Activated naive CD4-positive, alpha-beta T cell treated with anti-CD3 and anti-CD28 coated beads, Interleukin-2, amount 50 U/mL, for 16 hours (primary cell): ENCODE results near the gene ACVRL1.

Source experiments
- DNase-seq: peaks from one replicate; pipeline ENCODE4 v3.0.0-alpha.2; 2020

The ACVRL1 gene

DNA sequence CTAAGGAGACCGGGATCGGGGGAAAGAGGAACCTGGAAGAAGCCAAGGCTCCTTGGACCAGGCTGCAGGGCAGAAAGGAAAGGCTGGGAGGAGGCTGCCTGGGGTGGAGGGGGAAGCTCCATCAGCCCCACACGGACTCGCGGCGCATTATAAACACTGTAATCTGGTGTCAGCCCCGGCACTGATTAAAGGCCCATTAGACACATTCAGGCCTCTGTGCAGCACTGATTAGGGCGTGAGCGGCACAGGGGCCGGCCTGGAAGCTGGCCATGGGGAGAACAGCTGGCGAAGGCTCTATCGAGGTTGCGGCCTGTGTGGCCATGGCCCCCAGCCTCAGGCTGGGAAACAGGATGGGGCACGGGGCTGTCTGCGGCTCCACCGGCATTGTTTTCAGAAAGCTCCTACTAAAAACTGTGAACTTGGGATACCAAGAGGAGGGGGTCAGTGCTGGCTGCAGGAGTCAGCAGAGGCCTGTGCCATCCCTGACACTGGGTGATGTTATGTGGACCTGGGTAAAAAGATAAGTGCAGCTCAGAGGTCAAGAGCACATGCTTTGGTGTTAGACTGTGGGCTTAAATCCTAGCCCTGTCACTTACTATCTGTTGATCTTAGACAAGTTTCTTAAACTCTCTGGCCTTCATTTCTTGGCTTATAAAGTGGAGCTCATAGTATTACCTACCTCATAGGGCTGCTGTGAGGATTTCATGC is 10.6 kb downstream of the ACVRL1 start:
- DNase-seq, result no peak

DNA sequence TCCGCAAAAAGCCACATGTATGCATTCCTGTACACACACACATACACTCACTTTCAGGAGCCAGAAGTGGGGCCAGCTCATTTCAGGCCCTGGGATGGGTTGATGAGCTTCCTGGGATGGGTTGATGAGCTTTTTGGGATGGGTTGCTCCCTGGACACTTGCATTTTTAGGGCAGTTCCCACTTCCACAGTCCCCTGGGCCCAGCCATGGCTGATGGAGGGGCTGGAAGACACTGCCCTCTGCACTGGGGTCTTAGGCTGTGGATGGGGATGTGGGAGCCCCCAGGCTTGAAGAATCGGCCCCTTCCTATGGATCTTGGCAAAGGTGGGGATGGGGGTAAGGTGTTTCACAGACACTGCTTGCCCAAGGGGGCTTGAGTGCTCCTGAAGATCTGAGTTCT is 12.7 kb downstream of the ACVRL1 start:
- no peak for DNase-seq

DNA sequence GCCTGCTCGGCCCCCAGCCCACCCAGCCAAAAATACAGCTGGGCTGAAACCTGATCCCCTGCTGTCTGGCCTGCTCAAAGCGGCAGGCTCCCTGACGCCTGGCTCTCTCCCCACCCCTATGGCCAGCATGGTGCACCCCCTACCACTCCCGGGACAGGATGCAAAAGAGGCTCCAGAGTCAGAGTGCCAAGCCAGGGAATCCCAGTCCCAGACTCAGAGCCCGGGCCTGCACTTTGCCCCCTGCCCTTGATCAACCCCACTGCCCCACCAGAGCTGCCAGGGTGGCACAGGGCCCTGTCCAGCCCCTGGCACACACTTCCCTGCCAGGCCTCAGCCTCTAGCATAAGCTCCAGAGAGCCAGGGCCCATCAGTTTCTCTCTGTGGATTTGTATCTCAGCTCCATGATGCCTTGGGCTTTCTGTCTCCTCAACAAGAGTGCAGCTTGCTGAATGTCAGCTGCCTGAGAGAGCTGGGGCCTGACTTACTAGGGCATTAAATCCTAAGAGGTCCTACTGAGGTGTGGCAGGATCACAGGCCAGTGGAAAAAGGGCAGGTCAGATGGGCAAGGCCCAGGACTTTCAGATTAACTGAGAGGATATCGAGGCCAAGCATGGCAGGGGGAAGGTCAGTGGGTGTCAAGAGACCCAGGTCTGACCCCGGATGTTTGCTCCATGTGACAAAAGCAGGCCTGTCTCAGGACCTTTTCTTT is 13.9 kb downstream of the ACVRL1 start:
- no peak for DNase-seq

DNA sequence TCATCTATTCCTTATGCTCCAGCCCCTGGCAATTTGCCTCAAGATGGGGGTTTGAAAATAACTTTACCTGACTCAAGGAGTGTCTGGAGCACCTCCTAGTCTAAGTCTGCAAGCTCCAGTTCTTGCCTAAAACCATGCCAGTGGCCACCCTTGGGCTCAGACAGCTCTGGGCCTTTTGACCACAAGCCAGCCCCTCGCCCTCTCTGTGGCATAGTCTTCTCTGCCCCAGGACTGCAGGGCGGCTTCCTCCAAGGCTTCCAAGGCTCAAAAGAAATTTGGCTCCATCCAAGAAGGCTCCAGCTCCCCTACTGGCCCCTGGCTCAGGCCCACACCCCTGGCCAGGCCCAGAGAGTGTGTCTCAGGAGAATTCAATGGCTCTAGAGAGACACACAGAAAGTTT is 14.8 kb downstream of the ACVRL1 start:
- DNase-seq, result no peak

DNA sequence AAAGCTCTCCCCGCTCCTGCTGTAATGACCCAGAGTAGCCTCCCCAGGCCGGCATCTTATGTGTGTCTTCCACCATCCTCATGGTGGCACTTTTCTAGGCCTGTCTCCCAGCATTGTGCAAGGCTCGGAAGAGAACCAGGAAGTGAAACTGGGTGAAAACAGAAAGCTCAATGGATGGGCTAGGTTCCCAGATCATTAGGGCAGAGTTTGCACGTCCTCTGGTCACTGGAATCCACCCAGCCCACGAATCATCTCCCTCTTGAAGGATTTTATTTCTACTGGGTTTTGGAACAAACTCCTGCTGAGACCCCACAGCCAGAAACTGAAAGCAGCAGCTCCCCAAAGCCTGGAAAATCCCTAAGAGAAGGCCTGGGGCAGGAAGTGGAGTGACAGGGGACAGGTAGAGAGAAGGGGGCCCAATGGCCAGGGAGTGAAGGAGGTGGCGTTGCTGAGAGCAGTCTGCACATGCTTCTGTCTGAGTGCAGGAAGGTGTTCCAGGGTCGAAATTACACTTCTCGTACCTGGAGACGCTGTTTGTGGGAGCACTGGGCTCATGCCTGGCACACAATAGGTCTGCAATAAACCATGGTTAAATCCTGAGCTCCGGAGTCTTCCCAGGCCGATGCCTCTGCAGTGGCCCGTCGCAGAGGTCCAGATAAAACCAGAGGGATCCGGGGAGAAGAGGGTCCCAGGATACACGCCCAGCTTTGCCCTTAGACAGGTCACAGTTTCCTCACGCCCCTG is 15.6 kb downstream of the ACVRL1 start:
- DNase-seq, result no peak

DNA sequence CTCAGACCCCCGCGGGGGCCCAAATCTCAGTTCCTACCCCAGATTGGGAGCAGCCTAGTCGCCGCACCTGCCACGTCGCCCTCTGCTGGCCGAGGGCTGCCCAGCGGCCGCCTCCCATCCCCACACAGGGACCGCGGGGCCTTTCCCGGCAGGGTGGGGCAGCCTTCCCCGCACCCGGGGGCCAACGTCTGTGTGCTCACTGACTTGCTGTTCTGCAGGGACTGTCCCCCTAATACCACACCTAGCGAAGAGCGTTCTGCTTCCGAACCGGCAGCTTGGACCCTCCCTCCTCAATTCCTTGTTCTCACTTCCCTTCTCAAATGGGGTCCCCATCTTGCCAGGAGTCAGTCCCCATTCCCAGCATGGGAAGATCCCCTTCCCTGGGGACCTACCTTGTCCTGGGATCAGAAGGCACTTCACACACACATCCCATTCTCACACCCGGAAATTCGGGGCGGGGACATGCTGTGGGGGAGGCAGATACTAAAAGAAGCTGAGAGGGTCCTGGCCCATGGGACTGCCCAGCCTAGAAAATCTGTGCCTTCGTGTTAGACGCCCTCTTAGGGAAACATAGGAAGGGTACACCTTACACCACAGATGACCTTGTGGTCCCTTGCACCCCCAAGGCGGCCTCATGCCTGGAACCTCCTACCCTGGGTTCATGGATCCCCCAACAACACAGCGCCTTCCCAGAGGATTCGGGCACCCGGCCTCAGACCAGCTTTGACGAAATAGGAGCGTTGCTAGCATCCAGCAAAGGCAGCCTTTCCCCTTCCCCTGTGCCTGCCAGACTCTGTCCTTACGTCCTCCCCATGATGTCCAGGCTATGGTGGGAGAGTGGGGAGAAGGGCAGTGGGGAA is 16.4 kb downstream of the ACVRL1 start:
- DNase-seq, result peak; percentile 65

DNA sequence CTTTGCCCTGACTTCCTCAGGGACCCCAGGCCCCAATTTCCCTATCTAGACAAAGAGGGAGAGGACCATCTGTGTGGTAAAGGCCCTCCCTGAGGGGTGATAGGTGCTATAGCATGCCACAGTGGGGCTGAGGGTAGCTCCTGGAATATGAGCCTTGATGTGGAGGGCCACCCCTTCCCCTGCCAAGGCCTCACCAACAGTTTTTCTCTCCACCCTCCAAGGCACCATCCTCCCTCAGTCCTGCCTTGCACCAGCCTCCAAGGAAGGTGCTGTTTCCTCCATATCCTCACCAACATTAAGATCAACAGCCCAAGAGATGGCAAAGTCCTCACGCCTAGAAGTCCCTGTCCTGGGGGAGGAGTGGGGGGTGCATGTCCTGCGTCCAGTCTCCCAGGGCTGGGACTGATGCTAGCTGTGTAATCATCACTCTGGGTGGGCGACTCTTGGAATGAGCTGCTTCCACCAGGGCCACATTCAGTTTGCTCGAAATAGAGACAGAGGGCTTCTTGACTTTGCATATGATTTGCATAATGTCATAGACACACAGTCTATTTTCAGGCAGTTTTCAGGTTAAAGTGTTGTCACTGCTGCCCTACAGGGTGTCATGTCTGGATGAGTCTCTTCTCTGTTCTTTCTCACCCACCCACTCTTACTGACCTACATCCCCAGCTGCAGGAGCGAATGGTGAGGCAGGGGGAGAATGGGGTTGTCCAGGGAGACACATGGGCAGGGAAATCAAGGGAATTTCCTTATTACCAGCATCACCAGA is 17.4 kb downstream of the ACVRL1 start:
- DNase-seq, result no peak

DNA sequence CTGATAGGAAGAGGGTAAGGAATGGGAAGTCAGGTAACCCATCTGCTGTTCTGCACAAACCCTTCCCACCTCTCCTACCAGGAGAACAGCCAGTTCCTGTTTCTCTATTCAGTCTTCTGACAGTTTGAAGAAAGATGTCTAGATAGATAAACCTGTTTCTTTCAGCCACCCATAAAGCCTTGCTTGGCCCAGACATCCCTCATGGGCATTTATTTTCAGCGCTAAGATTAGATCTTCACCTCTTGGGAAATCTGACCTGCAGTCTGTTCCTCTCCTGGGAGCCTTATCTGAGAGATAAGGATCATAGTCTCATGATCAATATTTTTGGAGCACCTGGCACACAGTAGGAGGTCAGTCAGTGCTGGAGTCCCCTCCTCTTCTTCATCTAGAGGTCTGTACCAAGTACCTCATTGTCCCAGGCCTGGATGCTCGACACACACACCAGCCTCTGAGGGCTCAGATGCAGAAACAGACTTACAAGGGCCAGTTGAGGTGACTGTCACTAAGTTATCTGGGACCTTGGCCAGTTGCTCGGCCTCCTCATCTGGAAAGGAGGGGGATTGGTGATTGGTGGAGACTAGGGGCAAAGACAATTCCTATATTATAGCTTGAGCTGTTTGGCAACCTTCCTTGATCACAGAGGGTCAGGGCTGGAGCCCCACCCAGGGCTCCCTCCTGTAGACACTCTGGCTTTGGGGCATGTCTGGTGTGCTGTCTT is 18.2 kb downstream of the ACVRL1 start:
- no peak for DNase-seq

DNA sequence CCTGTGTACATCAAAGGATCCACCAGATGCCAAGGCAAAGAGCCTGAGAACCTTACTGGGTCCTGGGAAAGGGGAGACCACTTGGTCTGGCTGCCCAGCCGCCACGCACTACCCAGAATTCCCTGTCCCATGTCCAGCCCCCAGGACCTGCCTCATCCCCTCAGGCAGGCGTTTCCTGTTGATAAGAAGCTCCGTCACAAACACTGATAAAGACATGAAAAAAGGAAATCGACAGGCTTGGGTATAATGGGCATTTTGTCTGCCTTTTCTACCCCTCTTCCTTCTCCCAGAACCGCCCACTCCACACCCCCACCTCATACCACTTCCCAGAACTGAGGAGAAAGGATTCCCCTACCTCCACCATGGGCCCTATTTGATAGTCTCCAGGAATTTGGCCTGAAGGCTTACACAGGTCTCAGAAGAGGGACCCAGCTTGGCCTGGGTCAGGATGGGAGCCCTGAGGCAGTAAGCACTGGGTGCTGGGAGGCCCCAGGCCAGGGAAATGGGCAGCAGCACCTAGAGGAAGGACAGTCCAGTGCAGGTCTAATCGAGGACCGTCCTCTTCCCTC is 18.8 kb downstream of the ACVRL1 start:
- no peak for DNase-seq

DNA sequence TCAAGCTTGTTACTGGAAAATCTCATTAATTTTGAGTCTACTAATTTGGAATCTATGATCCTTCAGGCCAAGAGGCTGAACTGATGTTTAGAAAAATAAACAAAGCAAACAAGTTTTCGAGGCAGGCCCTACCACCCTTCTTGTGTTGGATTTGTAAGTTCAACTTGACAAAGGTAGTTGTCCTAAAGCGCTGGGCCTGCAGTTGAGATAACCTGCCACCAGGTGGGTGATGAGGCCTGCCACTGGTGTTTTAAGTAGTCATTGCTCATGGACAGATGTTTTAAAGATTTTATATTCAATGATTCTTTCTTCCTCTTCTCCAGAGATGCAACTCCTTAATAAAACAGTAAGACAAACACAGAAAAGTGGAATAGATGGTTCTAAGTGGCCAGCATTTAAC is 19.4 kb downstream of the ACVRL1 start:
- peak; percentile 62 for DNase-seq

GRCh38 chr12:51932218-51933076 is 25.1 kb downstream of the ACVRL1 start:
- DNase-seq, result no peak

- DNase-seq, result no peak
Observed at GRCh38 chr12:51934080-51934479, 26.8 kb downstream of the ACVRL1 start.

GRCh38 chr12:51937926-51938325 is 30.6 kb downstream of the ACVRL1 start:
- no peak for DNase-seq

DNA sequence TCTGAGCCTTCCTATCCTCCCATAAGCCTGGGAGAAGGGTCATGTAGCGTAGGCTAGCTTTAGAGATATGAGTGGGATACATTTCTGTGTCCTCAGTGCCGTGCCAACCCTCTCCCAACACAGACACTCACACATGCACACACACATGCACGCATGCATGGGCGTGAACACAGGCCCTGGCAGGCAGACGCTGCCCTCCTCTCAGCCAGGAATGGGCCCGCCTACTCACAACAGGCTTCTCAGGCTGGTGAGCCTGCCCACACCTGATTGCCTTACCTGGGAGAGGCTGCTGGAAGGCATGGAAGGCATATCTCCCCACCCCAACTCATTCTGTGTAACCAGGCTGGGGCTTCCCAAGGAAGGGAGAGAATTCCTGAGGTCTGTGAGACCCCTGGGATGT is 31.4 kb downstream of the ACVRL1 start:
- no peak for DNase-seq

DNA sequence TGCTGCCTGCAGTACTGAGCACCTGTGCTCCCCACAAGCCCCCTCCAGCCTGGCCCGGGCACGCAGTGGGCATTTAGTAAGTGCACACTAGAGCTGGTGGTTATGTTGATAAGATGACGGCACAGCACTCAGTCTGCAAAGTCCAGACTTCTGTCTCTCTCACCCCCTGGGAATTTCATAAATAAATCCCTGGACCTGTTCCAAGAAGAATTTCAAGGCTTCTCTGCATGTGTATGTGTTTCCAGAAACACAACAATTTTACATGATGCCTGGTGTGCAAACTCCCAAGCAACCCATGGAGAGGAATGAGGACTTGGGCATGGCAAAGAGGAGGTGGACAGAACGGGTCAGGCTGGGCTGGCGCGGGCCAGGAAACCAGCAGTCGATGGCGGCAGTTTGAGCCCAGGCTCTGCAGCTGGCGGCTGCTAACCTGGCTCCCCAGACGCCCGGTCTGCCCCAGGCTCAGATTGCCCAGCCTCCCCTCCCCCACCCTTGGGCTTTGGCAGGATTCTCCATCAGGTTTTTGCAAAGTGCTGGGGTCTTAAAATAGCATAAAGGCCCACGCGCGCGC is 33.8 kb downstream of the ACVRL1 start:
- DNase-seq, result no peak

GRCh38 chr12:51941604-51942003 is 34.3 kb downstream of the ACVRL1 start:
- DNase-seq, result no peak

DNA sequence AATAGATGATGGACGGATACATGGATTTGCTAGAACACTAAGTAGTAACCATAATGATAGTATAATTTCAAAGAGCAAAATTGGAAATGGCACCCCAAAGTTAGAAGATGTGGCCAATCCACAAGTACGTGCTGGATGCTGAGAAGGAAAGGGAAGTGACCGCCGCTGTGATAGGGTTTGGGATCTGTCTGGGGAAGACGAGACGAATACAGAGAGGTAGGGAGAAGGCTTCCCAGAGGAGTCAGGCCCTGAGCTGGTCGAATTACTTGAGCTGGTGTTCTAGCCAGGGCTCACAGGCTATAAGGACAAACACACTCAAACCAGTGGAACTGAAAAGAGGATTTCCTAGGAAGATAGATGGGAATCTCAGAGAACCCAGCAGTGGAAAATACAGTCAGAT is 34.8 kb downstream of the ACVRL1 start:
- no peak for DNase-seq

DNA sequence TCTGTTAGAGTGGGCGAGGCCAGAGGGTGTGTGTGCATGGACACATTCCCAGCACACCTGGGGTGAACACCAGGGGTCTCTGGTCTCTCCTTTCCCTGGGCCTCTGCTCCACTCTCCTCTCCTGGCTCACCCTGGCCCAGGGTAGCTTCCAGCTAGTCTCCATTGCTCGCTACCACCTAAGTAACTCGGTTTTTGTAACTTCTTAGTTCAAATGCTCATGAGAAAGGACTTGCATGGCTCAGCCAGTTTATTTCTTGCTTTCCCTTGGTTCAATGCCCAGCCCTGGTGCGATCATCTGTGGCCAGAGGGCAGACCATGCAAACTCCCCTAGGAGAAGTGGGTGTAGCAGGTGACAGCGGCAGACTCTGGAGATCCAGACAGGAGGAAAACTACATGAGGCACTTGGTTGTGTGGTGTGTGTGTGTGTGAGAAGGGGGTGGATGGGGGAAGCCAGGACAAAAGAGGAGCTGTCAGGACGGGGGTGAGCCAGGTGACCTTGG is 35.2 kb downstream of the ACVRL1 start:
- no peak for DNase-seq

GRCh38 chr12:51943346-51943745 is 36.0 kb downstream of the ACVRL1 start:
- DNase-seq, result no peak
